RKO (cell line): ENCODE measurements around the gene DPP10.

ENCODE experiments used
- DNase-seq: peaks from one replicate; pipeline ENCODE4 v3.0.0-alpha.2; 2016; ENCODE audit warnings: low spot score

Gene DPP10

GRCh38 chr2:115739574-115739973 is 1297.1 kb downstream of the DPP10 start:
- no peak for DNase-seq

- no peak for DNase-seq
Observed at GRCh38 chr2:115746151-115746550, 1303.7 kb downstream of the DPP10 start.

GRCh38 chr2:115757286-115757685 is 1314.8 kb downstream of the DPP10 start:
- no peak for DNase-seq

- DNase-seq, result no peak
Observed at GRCh38 chr2:115763601-115764000, 1321.2 kb downstream of the DPP10 start.

- DNase-seq, result no peak
Observed at GRCh38 chr2:115771516-115771915, 1329.1 kb downstream of the DPP10 start.

- no peak for DNase-seq
Observed at GRCh38 chr2:115774361-115774760, 1331.9 kb downstream of the DPP10 start.

GRCh38 chr2:115779085-115779632 is 1336.7 kb downstream of the DPP10 start:
- DNase-seq, result no peak

GRCh38 chr2:115782286-115782685 is 1339.8 kb downstream of the DPP10 start:
- DNase-seq, result no peak

GRCh38 chr2:115796078-115796477 is 1353.6 kb downstream of the DPP10 start:
- no peak for DNase-seq

- DNase-seq, result no peak
Observed at GRCh38 chr2:115807276-115807675, 1364.8 kb downstream of the DPP10 start.

GRCh38 chr2:115825912-115826311 is 1383.5 kb downstream of the DPP10 start:
- DNase-seq, result no peak

GRCh38 chr2:115833196-115833595 is 1390.8 kb downstream of the DPP10 start:
- DNase-seq, result no peak

- DNase-seq, result no peak
Observed at GRCh38 chr2:115838539-115838938, 1396.1 kb downstream of the DPP10 start.

GRCh38 chr2:115842306-115842705 is 1399.9 kb downstream of the DPP10 start:
- DNase-seq, result no peak

GRCh38 chr2:115848192-115848591 is 1405.8 kb downstream of the DPP10 start:
- DNase-seq, result no peak

GRCh38 chr2:115867024-115867423 is 1424.6 kb downstream of the DPP10 start:
- no peak for DNase-seq

GRCh38 chr2:115874427-115874826 is 1432.0 kb downstream of the DPP10 start:
- DNase-seq, result no peak

- DNase-seq, result peak; percentile 7
Observed at GRCh38 chr2:115880558-115880957, 1438.1 kb downstream of the DPP10 start.

GRCh38 chr2:115887209-115887776 is 1444.9 kb downstream of the DPP10 start:
- DNase-seq, result no peak
